Activated naive CD4-positive, alpha-beta T cell treated with anti-CD3 and anti-CD28 coated beads for 36 hours (primary cell): ENCODE measurements around the gene SRPK2. TPM values are rescaled to one million over a fixed set of nuclear protein-coding genes. Genes with fewer than 3 reads are reported as not detected.
"Not testable (repeated sequence)": the region's sequence is repeated elsewhere in the genome, so short reads cannot be mapped to it uniquely, and the experiment has no call there.

Source experiments
- CTCF ChIA-PET: fragments of 350-600 bp; sonication (Branson Sonifier 250); formaldehyde crosslinking; loops from one replicate; lab custom pipeline; 2021; ENCODE audit warnings: antibody characterized with exemption; lab: Charles Lee
- DNase-seq: peaks from one replicate; pipeline ENCODE4 v3.0.0-alpha.2; 2020
- H3K27ac Mint-ChIP-seq: one replicate; pipeline ENCODE4 v1.8.0; 2021; ENCODE audit warnings: mild to moderate bottlenecking, mixed read lengths
- H3K27me3 Mint-ChIP-seq: one replicate; pipeline ENCODE4 v1.8.0; 2021; ENCODE audit warnings: low read depth, mixed read lengths
- H3K36me3 Mint-ChIP-seq: one replicate; pipeline ENCODE4 v1.8.0; 2021; ENCODE audit warnings: low read depth, mixed read lengths
- H3K4me1 Mint-ChIP-seq: one replicate; pipeline ENCODE4 v1.8.0; 2021; ENCODE audit warnings: low read depth, mixed read lengths
- H3K4me3 Mint-ChIP-seq: one replicate; pipeline ENCODE4 v1.8.0; 2021; ENCODE audit warnings: mild to moderate bottlenecking, moderate library complexity, mixed read lengths
- H3K9me3 Mint-ChIP-seq: one replicate; pipeline ENCODE4 v1.8.0; 2021; ENCODE audit warnings: mixed read lengths
- intact Hi-C: fragments of 100-400 bp; cut with micrococcal nuclease; formaldehyde crosslinking; loops from one replicate; pipeline ENCODE4 v1.15.1; 2023
- total RNA-seq, 2 experiments: library from RNA; stranded (reverse); gene quantifications; one replicate each; pipeline ENCODE4 v1.2.3, GENCODE V29; 2021

SRPK2 gene
- total RNA-seq, 2 experiments from 2014 or later = 41.1 to 43.3 TPM

DNA sequence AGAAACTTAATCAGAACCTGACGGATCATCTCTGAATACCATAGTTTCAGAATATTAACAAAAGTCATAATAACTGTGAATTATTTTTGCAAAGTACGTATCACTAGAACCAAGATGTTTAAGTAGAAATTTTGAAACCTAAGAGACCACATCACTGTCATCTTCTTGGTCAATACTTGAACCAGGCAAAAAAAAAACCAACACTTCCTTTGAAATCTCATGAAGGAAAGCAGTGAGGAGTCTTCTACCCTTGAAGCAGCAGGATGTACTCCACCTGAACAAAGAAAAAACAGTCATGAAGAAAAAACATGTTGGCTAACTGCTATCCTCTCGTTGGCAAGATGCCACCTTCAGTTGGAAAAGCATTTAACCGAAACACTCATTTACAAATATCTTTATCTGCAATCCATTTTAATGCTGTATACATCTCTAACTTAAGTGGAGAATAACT is 82.4 kb downstream of the SRPK2 start:
- peak overlapping the region; percentile 16 for H3K4me3 Mint-ChIP-seq
- CTCF ChIA-PET = interaction anchor here (1.6 kb wide), 1 partner anchor 8 kb away, joined by 6 read pairs; no protein-coding TSS in a partner anchor
- peaks cover 63% of the 10 kb centered on the region for H3K4me1 Mint-ChIP-seq
- peak; percentile 39 for DNase-seq
- H3K27me3 Mint-ChIP-seq = no peaks in the 10 kb centered on the region
- intact Hi-C loops = loop anchor here (1.0 kb wide), 2 partner anchors 8 to 17 kb away; no protein-coding TSS in a partner anchor
- peak overlapping the region; percentile 14 for H3K27ac Mint-ChIP-seq
- no peaks in the 10 kb centered on the region for H3K9me3 Mint-ChIP-seq
- H3K36me3 Mint-ChIP-seq = peaks cover 2% of the 10 kb centered on the region

DNA sequence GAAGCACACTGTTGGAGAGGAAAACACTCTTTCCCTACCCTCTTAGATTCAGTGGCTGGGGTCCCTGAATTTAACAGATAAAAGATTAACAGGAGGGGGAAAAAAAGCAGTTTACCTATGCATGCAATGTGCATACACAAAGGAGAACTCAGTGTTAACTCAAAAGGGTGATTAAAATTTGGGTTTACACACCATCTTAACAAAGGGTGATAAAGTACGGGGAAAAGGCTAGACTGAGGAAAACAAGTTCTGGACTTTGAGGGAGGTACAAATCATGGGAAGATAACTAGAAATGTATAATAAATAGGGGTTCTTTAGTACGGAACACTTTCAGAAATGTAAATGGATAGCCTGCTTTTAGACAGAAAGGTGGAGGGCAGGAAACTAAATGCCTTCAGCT is 83.1 kb downstream of the SRPK2 start:
- no peak overlapping the region for H3K4me3 Mint-ChIP-seq
- no peaks in the 10 kb centered on the region for H3K9me3 Mint-ChIP-seq
- no peak for DNase-seq
- H3K36me3 Mint-ChIP-seq = peaks cover 3% of the 10 kb centered on the region
- CTCF ChIA-PET = no interaction called here
- peak overlapping the region; percentile 3 for H3K27ac Mint-ChIP-seq
- intact Hi-C loops = loop anchor here (1.0 kb wide), 2 partner anchors 7 to 16 kb away; no protein-coding TSS in a partner anchor
- H3K27me3 Mint-ChIP-seq = no peaks in the 10 kb centered on the region
- H3K4me1 Mint-ChIP-seq = peaks cover 65% of the 10 kb centered on the region

DNA sequence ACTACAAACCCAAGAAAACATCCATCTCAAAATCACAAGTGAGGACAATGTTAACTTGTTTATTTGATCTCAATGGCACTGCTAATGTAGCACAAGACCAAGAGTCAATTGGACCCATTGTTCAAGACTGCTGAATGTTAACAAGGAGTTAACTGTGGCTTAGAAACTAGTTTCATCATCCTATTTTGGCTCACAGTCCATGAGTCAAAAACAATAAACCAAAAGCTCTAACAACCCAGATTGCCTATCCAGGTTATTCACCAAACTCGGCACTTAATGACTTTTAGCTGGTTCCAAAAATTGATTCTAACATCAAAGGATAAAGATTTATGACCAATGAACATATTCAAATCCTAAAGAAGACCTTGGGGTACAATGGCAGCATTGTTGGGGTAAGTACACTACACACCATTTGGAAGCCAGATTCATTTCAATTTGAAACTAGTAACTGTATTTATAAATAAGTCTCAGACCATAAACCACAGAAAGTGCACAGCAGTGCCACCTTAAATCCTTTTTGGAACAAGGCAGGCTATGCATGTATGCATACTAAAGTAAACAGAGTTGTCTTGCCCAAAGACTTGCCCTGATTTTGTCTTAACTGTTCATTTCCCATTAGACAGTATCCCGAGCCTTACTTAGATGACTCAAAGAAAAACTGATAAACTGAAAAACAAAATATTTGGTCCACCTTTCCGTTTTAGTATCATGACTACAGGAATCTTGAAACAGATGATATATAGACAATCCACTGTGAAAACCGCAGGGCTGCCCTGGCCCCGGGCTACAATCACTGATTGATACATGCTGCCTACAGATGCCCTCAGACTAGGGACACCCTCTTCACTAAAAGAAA is 84.5 kb downstream of the SRPK2 start:
- Mint-ChIP-seq H3K9me3 (no peaks in the 10 kb centered on the region), H3K4me1 (peaks cover 65% of the 10 kb centered on the region), H3K4me3 (no peak overlapping the region), H3K27me3 (no peaks in the 10 kb centered on the region), H3K36me3 (peaks cover 5% of the 10 kb centered on the region), H3K27ac (no peak overlapping the region)
- CTCF ChIA-PET = no interaction called here
- intact Hi-C loops = no loop called here
- no peak for DNase-seq

DNA sequence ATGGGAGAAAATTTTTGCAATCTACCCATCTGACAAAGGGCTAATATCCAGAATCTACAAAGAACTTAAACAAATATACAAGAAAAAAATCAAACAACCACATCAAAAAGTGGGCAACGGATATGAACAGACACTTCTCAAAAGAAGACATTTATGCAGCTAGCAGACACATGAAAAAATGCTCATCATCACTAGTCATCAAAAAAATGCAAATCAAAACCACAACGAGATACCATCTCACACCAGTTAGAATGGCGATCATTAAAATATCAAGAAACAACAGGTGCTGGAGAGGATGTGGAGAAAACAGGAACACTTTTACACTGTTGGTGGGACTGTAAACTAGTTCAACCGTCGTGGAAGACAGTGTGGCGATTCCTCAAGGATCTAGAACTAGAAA is 88.1 kb downstream of the SRPK2 start:
- Mint-ChIP-seq H3K4me3 (peak overlapping the region; percentile 25), H3K4me1 (peaks cover 65% of the 10 kb centered on the region)
- intact Hi-C loops, H3K27me3 Mint-ChIP-seq, H3K9me3 Mint-ChIP-seq, H3K27ac Mint-ChIP-seq, CTCF ChIA-PET, DNase-seq, H3K36me3 Mint-ChIP-seq: not testable (repeated sequence)

DNA sequence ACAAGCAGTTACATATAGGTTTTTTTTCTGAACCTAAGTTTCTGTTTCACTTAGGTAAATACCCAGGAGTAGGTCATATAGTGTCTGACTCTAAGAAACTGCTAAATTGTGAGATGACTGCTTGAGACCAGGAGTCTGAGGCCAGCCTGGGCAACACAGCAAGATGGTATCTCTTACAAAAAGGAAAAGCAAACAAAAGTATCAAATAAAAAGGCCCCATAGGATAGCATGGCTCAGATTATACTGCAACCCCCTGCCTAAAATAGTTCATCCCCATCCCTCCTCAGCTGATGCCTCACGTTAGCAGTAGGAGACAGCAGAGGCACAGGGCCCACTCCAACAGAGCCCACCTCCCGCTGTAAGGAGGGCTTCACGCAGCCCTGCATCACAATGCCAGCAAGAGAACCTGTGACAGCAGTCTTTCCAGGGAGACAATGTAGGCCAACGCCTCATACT is 90.3 kb downstream of the SRPK2 start:
- Mint-ChIP-seq H3K4me1 (peaks cover 51% of the 10 kb centered on the region), H3K4me3 (peak overlapping the region; percentile 33), H3K36me3 (peaks cover 5% of the 10 kb centered on the region), H3K27me3 (no peaks in the 10 kb centered on the region), H3K27ac (peak overlapping the region; percentile 44), H3K9me3 (no peaks in the 10 kb centered on the region)
- CTCF ChIA-PET = interaction anchor here (1.4 kb wide), 1 partner anchor 9 kb away, joined by 6 read pairs; no protein-coding TSS in a partner anchor
- intact Hi-C loops = loop anchor here (1.0 to 2.0 kb wide), 9 partner anchors 8 to 354 kb away; no protein-coding TSS in a partner anchor
- peak; percentile 55 for DNase-seq

DNA sequence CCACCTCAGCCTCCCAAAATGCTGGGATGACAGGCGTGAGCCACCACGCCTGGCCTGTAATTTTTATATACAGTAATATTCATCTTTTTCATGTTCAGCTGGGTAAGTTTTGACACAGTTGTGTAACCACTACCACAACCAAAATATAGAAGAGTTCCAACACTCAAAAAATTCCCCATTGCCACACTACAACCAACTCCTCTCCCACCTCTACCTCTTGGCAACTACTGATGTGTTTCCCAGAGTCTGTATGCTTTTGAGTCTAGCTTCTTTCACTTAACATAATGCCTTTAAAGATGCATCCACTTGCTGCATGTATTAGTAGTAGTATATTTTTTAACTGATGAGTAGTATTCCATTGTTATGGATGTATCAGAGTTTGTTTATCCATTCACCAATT is 90.7 kb downstream of the SRPK2 start:
- H3K27me3 Mint-ChIP-seq = no peaks in the 10 kb centered on the region
- peaks cover 51% of the 10 kb centered on the region for H3K4me1 Mint-ChIP-seq
- H3K36me3 Mint-ChIP-seq = peaks cover 5% of the 10 kb centered on the region
- CTCF ChIA-PET = interaction anchor here (1.4 kb wide), 1 partner anchor 9 kb away, joined by 6 read pairs; no protein-coding TSS in a partner anchor
- peak overlapping the region; percentile 44 for H3K27ac Mint-ChIP-seq
- peak overlapping the region; percentile 33 for H3K4me3 Mint-ChIP-seq
- no peaks in the 10 kb centered on the region for H3K9me3 Mint-ChIP-seq
- peak; percentile 33 for DNase-seq
- intact Hi-C loops = loop anchor here (1.0 to 2.0 kb wide), 9 partner anchors 8 to 353 kb away; no protein-coding TSS in a partner anchor

DNA sequence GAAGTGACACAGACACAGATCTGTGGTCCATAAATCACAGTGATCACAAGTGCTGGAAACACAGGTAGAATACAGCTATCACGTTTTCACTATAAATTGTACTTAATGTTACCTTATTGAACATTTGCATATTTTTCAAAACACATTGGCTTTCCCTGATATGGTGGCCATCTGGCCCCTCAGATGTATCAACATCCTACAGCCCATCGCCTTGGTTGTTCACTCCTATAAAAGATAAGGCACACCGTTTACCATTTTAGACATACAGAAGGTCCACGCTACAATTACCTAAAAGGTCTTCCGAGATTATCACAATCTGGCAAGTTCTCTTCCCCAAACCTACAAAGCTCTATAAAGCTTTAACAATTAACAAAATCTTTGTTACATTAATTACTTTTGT is 91.4 kb downstream of the SRPK2 start:
- intact Hi-C loops = no loop called here
- no peak for DNase-seq
- peaks cover 3% of the 10 kb centered on the region for H3K36me3 Mint-ChIP-seq

DNA sequence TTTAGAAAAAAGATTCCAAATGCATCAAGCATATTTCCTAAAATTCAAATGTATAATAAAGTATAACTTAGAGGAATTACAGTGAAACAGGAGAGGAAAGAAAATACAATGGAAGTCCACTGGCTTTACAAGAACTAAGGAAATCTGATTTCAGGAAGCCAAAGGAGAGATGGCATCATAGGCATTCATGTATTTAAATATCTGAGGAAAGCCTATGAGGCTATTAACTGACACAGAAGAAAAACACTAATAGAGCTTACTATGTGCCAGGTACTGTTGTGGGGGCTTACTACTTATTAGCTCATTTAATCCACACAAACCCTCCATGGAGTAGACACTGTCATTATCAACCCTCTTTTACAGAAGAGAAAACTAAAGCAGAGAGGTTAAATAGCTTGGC is 92.2 kb downstream of the SRPK2 start:
- Mint-ChIP-seq H3K4me3 (no peak overlapping the region), H3K27me3 (no peaks in the 10 kb centered on the region), H3K9me3 (no peaks in the 10 kb centered on the region), H3K4me1 (peaks cover 47% of the 10 kb centered on the region), H3K36me3 (peaks cover 3% of the 10 kb centered on the region), H3K27ac (no peak overlapping the region)
- CTCF ChIA-PET = interaction anchor here (1.1 to 1.2 kb wide), 2 partner anchors 32 to 70 kb away, joined by 3 to 6 read pairs; no protein-coding TSS in a partner anchor
- intact Hi-C loops = no loop called here
- DNase-seq = no peak

More for the DNA sequence above, 91.4 kb downstream of the SRPK2 start:
- H3K27ac Mint-ChIP-seq = peak overlapping the region; percentile 64
- H3K27me3 Mint-ChIP-seq = no peaks in the 10 kb centered on the region
- no peak overlapping the region for H3K4me3 Mint-ChIP-seq
- H3K9me3 Mint-ChIP-seq = no peaks in the 10 kb centered on the region
- CTCF ChIA-PET = interaction anchor here (1.2 to 1.4 kb wide), 2 partner anchors 10 to 69 kb away, joined by 6 read pairs; no protein-coding TSS in a partner anchor
- peaks cover 51% of the 10 kb centered on the region for H3K4me1 Mint-ChIP-seq

DNA sequence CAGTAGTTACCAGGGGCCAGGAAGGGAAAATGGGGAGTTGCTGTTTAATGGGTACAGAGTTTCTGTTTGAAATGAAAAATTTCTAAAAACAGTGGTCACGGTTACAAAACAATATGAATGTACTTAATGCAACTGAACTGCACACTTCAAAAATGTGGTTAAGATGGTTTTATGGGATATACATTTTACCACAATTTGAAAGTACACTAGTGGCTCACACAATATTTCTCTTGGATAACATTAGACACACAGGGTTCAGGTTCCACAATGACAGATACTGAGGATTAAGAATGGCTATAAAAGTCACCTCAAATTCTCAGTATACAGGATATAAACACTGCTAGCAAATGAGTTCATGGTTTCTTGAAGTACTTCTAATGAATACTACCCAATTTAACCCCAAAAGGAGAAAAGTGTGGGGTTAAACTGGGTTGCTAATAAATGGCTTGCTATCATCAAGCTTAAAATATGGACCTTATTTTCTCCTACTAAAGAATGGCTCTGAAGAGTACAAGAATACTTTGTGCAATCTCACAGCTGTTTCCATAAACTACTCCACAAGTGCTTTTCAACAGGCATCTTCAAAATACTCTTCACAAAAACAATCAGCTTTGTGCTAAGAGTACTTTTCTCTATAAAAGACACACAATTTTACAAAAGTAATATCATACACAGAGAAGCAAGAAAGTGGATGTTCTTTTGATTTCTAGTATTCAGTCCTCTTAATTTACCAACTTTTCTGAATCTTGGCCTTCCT is 92.9 kb downstream of the SRPK2 start:
- Mint-ChIP-seq H3K36me3 (peaks cover 5% of the 10 kb centered on the region), H3K4me1 (peaks cover 46% of the 10 kb centered on the region), H3K27ac (no peak overlapping the region), H3K27me3 (no peaks in the 10 kb centered on the region), H3K9me3 (no peaks in the 10 kb centered on the region), H3K4me3 (no peak overlapping the region)
- DNase-seq = no peak
- CTCF ChIA-PET = interaction anchor here (1.1 kb wide), 1 partner anchor 32 kb away, joined by 3 read pairs; no protein-coding TSS in a partner anchor
- intact Hi-C loops = no loop called here

DNA sequence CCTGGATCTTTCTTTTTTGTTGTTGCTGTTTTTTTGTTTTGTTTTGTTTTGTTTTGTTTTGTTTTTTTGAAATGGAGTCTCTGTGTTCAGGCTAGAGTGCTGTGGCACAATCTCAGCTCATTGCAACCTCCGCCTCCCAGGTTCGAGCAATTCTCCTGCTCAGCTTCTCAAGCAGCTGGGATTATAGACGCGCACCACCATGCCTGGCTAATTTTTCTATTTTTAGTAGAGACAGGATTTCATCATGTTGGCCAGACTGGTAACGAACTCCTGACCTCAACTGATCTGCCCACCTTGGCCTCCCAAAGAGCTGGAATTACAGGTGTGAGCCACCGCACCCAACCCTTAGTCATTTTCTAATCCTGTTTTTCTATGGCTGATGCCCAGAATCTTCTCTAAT is 94.2 kb downstream of the SRPK2 start:
- H3K27me3 Mint-ChIP-seq, H3K36me3 Mint-ChIP-seq, H3K27ac Mint-ChIP-seq, H3K9me3 Mint-ChIP-seq, H3K4me3 Mint-ChIP-seq, DNase-seq, intact Hi-C loops: not testable (repeated sequence)
- peaks cover 45% of the 10 kb centered on the region for H3K4me1 Mint-ChIP-seq
- CTCF ChIA-PET = interaction anchor here (0.6 kb wide), 2 partner anchors 115 to 164 kb away, joined by 4 to 6 read pairs; no protein-coding TSS in a partner anchor

DNA sequence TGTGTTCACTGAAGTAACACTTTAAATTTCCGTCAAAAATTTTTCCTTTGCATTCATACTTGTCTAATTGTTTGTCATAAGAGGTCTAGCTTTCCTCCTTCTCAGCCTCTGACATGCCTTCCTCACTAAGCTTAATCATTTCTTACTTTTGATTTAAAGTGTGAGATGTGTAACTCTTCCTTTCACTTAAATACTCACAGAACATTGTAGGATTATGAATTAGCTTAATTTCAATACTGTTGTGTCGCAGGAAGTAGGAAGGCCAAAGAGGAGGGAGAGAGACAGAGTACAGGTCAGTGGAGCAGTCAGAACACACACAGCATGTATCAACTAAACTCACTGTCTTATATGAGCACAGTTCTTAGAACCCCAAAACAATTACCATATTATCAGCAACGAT is 99.0 kb downstream of the SRPK2 start:
- Mint-ChIP-seq H3K27me3 (no peaks in the 10 kb centered on the region), H3K9me3 (no peaks in the 10 kb centered on the region), H3K27ac (peak overlapping the region; percentile 14), H3K36me3 (peaks cover 3% of the 10 kb centered on the region), H3K4me3 (no peak overlapping the region), H3K4me1 (peaks cover 21% of the 10 kb centered on the region)
- CTCF ChIA-PET = no interaction called here
- intact Hi-C loops = loop anchor here (1.0 kb wide), 6 partner anchors 9 to 520 kb away; no protein-coding TSS in a partner anchor
- DNase-seq = peak; percentile 40

DNA sequence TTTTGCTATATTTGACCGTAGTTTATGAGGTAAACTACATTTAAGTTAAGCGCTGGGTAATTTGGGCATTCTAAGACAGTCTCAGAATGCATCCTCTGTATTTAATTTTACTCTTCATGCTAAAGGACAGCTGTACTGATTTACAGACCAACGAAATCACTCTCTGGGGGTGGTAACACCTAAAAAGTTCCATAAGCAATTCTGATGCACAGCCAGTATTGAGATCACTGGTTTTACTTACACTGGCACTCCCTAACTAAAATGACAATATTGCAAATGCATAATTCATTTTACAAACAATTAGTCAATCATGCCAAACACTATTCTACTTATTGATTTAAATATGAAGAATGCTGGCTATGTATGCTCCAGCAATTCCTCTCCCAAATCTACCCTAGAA is 102.3 kb downstream of the SRPK2 start:
- no peak overlapping the region for H3K4me3 Mint-ChIP-seq
- no peaks in the 10 kb centered on the region for H3K9me3 Mint-ChIP-seq
- no peak overlapping the region for H3K27ac Mint-ChIP-seq
- CTCF ChIA-PET = no interaction called here
- DNase-seq = no peak
- peaks cover 3% of the 10 kb centered on the region for H3K36me3 Mint-ChIP-seq
- peaks cover 32% of the 10 kb centered on the region for H3K4me1 Mint-ChIP-seq
- intact Hi-C loops = no loop called here
- no peaks in the 10 kb centered on the region for H3K27me3 Mint-ChIP-seq
